IMR-90 (cell line): ENCODE results near the gene EFCAB5. TPM values are rescaled to one million over a fixed set of nuclear protein-coding genes. Genes with fewer than 3 reads are reported as not detected.
A peak's percentile ranks its signal among the peaks of the same experiment; 100 is the strongest.

ENCODE experiments used
- ATAC-seq: fragments of 200-7000 bp; cut with Tn5 transposase; 2 replicates; pipeline ENCODE4 v1.9.1; 2020; ENCODE audit warnings: low read depth, mild to moderate bottlenecking, moderate library complexity
- BruUV-seq: library from RNA; stranded (reverse); fragments of 400-500 nt; replicated peaks from 2 replicates; lab custom pipeline; 2021; lab: Mats Ljungman, UMichigan
- CTCF ChIA-PET: fragments of 300-600 bp; formaldehyde crosslinking; extraction: SDS; loops from one replicate; lab custom pipeline; 2021; ENCODE audit warnings: antibody characterized with exemption; lab: Yijun Ruan, JAX
- POLR2A ChIA-PET: fragments of 300-600 bp; sonication (Branson Sonifier 250); formaldehyde crosslinking; loops from one replicate; lab custom pipeline; 2022; ENCODE audit warnings: antibody characterized with exemption; ENCODE audit not compliant: unreplicated experiment; lab: Charles Lee
- DNase-seq: peaks from one replicate; pipeline ENCODE4 v3.0.0; 2013
- H2AFZ ChIP-seq: replicated peaks from 2 replicates; pipeline ENCODE3; 2013; ENCODE audit warnings: low read length, mild to moderate bottlenecking; ENCODE audit not compliant: poor library complexity
- H2AK5ac ChIP-seq: 2 replicates; pipeline ENCODE4 v1.6.1; 2013; ENCODE audit warnings: low read depth, low read length, inconsistent platforms
- H2AK9ac ChIP-seq: replicated peaks from 2 replicates; pipeline ENCODE3; 2013; ENCODE audit warnings: mild to moderate bottlenecking, low read depth, low read length, moderate library complexity; ENCODE audit not compliant: poor library complexity
- H2BK120ac ChIP-seq: 2 replicates; pipeline ENCODE4 v1.6.1; 2013; ENCODE audit warnings: low read depth, low read length, inconsistent platforms
- H2BK15ac ChIP-seq: 3 replicates; pipeline ENCODE4 v1.6.1; 2013; ENCODE audit warnings: low read depth, low read length, inconsistent platforms
- H2BK20ac ChIP-seq: 2 replicates; pipeline ENCODE4 v1.6.1; 2013; ENCODE audit warnings: low read depth, mild to moderate bottlenecking, inconsistent platforms, low read length, moderate library complexity
- H2BK5ac ChIP-seq: 2 replicates; pipeline ENCODE4 v1.6.1; 2013; ENCODE audit warnings: mild to moderate bottlenecking, low read depth, low read length, inconsistent platforms; ENCODE audit not compliant: poor library complexity, severe bottlenecking
- H3K14ac ChIP-seq: replicated peaks from 2 replicates; pipeline ENCODE4 v1.6.1; 2013; ENCODE audit warnings: low read depth, low read length, inconsistent platforms
- H3K18ac ChIP-seq: 2 replicates; pipeline ENCODE4 v1.6.1; 2013; ENCODE audit warnings: low read depth, low read length, control low read depth
- H3K23ac ChIP-seq: 2 replicates; pipeline ENCODE4 v1.6.1; 2013; ENCODE audit warnings: low read depth, low read length, inconsistent platforms
- H3K27ac ChIP-seq: 2 replicates; pipeline ENCODE4 v1.5.1; 2013; ENCODE audit warnings: mild to moderate bottlenecking, control low read depth, low read length; ENCODE audit not compliant: insufficient read depth
- H3K27me3 ChIP-seq: 2 replicates; pipeline ENCODE4 v1.6.1; 2013; ENCODE audit warnings: low read length; ENCODE audit not compliant: control insufficient read depth, insufficient read depth
- H3K36me3 ChIP-seq: 2 replicates; pipeline ENCODE4 v1.6.1; 2013; ENCODE audit warnings: low read length, mixed read lengths; ENCODE audit not compliant: control insufficient read depth, insufficient read depth
- H3K4ac ChIP-seq: 2 replicates; pipeline ENCODE4 v1.6.1; 2013; ENCODE audit warnings: low read depth, low read length, inconsistent platforms
- H3K4me1 ChIP-seq: 2 replicates; pipeline ENCODE4 v1.6.1; 2013; ENCODE audit warnings: low read length, mixed read lengths; ENCODE audit not compliant: control insufficient read depth, insufficient read depth
- H3K4me2 ChIP-seq: 2 replicates; pipeline ENCODE4 v1.6.1; 2013; ENCODE audit warnings: low read depth, mild to moderate bottlenecking, control low read depth, low read length, moderate library complexity
- H3K4me3 ChIP-seq: 2 replicates; pipeline ENCODE4 v1.5.1; 2013; ENCODE audit warnings: low read depth, mild to moderate bottlenecking, control low read depth, low read length, moderate library complexity; ENCODE audit not compliant: insufficient read depth
- H3K56ac ChIP-seq: 2 replicates; pipeline ENCODE4 v1.6.1; 2013; ENCODE audit warnings: low read length, inconsistent platforms; ENCODE audit not compliant: insufficient read depth; ENCODE audit errors: extremely low read depth
- H3K79me1 ChIP-seq, 2 experiments: 2 replicates each; pipeline ENCODE4 v1.6.1; 2013; ENCODE audit warnings: low read length in 2 of 2, inconsistent platforms in 1 of 2, low read depth in 1 of 2
- H3K9ac ChIP-seq: 2 replicates; pipeline ENCODE4 v1.6.1; 2013; ENCODE audit warnings: low read depth, low read length, control low read depth
- H3K9me1 ChIP-seq: 2 replicates; pipeline ENCODE4 v1.6.1; 2013; ENCODE audit warnings: low read length, inconsistent platforms; ENCODE audit not compliant: insufficient read depth
- H3K9me3 ChIP-seq: 2 replicates; pipeline ENCODE4 v1.6.1; 2013; ENCODE audit warnings: low read length; ENCODE audit not compliant: control insufficient read depth, insufficient read depth
- H4K20me1 ChIP-seq: 2 replicates; pipeline ENCODE4 v1.6.1; 2013; ENCODE audit warnings: low read length, inconsistent platforms; ENCODE audit not compliant: insufficient read depth
- H4K5ac ChIP-seq: 2 replicates; pipeline ENCODE4 v1.6.1; 2013; ENCODE audit warnings: mild to moderate bottlenecking, low read depth, low read length, control low read depth
- H4K8ac ChIP-seq, 2 experiments: 2 replicates each; pipeline ENCODE4 v1.6.1; 2013; ENCODE audit warnings: low read depth in 2 of 2, low read length in 2 of 2, control low read depth in 1 of 2, inconsistent platforms in 1 of 2
- H4K91ac ChIP-seq: 2 replicates; pipeline ENCODE4 v1.6.1; 2013; ENCODE audit warnings: low read depth, low read length, inconsistent platforms; ENCODE audit not compliant: insufficient read depth
- POLR2A ChIP-seq: IDR thresholded peaks from 2 replicates; pipeline ENCODE4 v1.6.1; 2012; ENCODE audit warnings: mild to moderate bottlenecking, low read depth, low read length
- USF2 ChIP-seq: fragments of 150-350 bp; IDR thresholded peaks from 2 replicates; pipeline ENCODE4 v1.6.1; 2017; ENCODE audit warnings: mild to moderate bottlenecking, antibody characterized with exemption, low read length, low read depth
- WGBS, 2 experiments: methylation state at CpG; one replicate each; pipeline versions ENCODE4 v1.1.5 to v1.1.7; 2013; ENCODE audit warnings: missing lambda C conversion rate in 2 of 2; ENCODE audit not compliant: insufficient read length in 1 of 2; ENCODE audit errors: extremely low coverage in 2 of 2; 5-methylcytosine and 5-hydroxymethylcytosine counted together
- dilution Hi-C: fragments of 300-500 bp; cut with HindIII; formaldehyde crosslinking; loops from one replicate; pipeline ENCODE4 v1.14.3; 2018; ENCODE audit warnings: low sequenced_read_pairs; ENCODE audit not compliant: unreplicated experiment
- in situ Hi-C: fragments of 300-500 bp; cut with MboI; formaldehyde crosslinking; loops from 3 replicates; pipeline ENCODE4 v1.14.3; 2019; ENCODE audit warnings: low sequenced_read_pairs, inconsistent platforms, mixed read lengths
- intact Hi-C: fragments of 100-400 bp; cut with micrococcal nuclease; formaldehyde crosslinking; loops from 2 replicates; pipeline ENCODE4 v1.10.0; 2022
- polyA plus RNA-seq, 3 experiments: library from polyadenylated mRNA; depleted of rRNA; stranded (reverse); fragments of >200 nt; gene quantifications; 2 replicates each; pipeline ENCODE4 v1.2.3, GENCODE V29; 2012; ENCODE audit warnings: low replicate concordance in 1 of 3
- total RNA-seq: library from RNA; depleted of rRNA; stranded (reverse); fragments of >200 nt; gene quantifications from 2 replicates; pipeline ENCODE4 v1.2.3, GENCODE V29; 2012

EFCAB5 gene
- total and polyA plus RNA-seq, 2 of the 4 experiments (the other 2 are of a cell fraction): 0.14 TPM; not detected in 1

GRCh38 chr17:29968271-29968670 is 26.8 kb downstream of the EFCAB5 start:
- H3K79me1 ChIP-seq: no peaks in the 10 kb centered on the region
- no peaks in the 10 kb centered on the region; the same call in 1 of the 2 replicates for H3K27me3 ChIP-seq
- no peak overlapping the region for H2AK9ac ChIP-seq
- no CpG with 5 or more reads among the region's 5 CpGs for WGBS, 2 experiments
- ATAC-seq: no peak
- no peaks in the 10 kb centered on the region for H3K36me3 ChIP-seq
- intact Hi-C loops (loop anchor here (10.0 kb wide), 1 partner anchor 107 kb away; no protein-coding TSS in a partner anchor), dilution Hi-C loops (no loop called here), in situ Hi-C loops (no loop called here)
- TF ChIP-seq POLR2A (no peak), USF2 (peak; percentile 31; the same call in 1 of the 2 replicates)
- no peaks in the 10 kb centered on the region for H4K20me1 ChIP-seq
- no TSS peak for BruUV-seq
- no peak overlapping the region for H4K5ac ChIP-seq
- no peak overlapping the region for H2BK15ac ChIP-seq
- CTCF ChIA-PET: no interaction called here
- H3K4me2 ChIP-seq: no peak overlapping the region
- no peak overlapping the region for H2BK20ac ChIP-seq
- no peaks in the 10 kb centered on the region for H3K9me1 ChIP-seq
- POLR2A ChIA-PET: no interaction called here
- H3K4me3 ChIP-seq: no peak overlapping the region
- H4K91ac ChIP-seq: no peak overlapping the region
- no peak overlapping the region for H2AK5ac ChIP-seq
- DNase-seq: peak; percentile 23
- no peak overlapping the region for H3K9ac ChIP-seq
- no peak overlapping the region for H2BK120ac ChIP-seq
- no peak overlapping the region for H3K56ac ChIP-seq
- no peak overlapping the region; a peak in 1 of 4 replicates for H4K8ac ChIP-seq
- H3K4ac ChIP-seq: no peak overlapping the region
- H3K18ac ChIP-seq: no peak overlapping the region
- H3K27ac ChIP-seq: no peak overlapping the region
- H3K4me1 ChIP-seq: no peaks in the 10 kb centered on the region
- no peak overlapping the region for H3K23ac ChIP-seq
- H3K14ac ChIP-seq: no peak overlapping the region
- H2AFZ ChIP-seq: no peak overlapping the region
- H3K9me3 ChIP-seq: no peaks in the 10 kb centered on the region; the same call in 1 of the 2 replicates
- H2BK5ac ChIP-seq: no peak overlapping the region
